Transverse colon (tissue), 4 donors: Measurements from ENCODE around the gene PLEKHA3. TPM values are rescaled to one million over a fixed set of nuclear protein-coding genes. Genes with fewer than 3 reads are reported as not detected.

Source experiments
- DNase-seq: peaks from one replicate; pipeline ENCODE4 v3.0.0-alpha.2; 2019
- H3K27ac ChIP-seq, 4 donors: fragments of 200-600 bp; sonication (generic); 2 replicates each; pipeline ENCODE4 v1.5.1; 2016 to 2018; ENCODE audit warnings: inconsistent platforms in 4 of 4
- H3K27me3 ChIP-seq: fragments of 200-600 bp; sonication (generic); 2 replicates; pipeline ENCODE4 v1.5.1; 2017; ENCODE audit warnings: inconsistent platforms
- H3K36me3 ChIP-seq, 4 donors: fragments of 200-600 bp; sonication (generic); 2 replicates each; pipeline ENCODE4 v1.5.1; 2017 to 2019; ENCODE audit warnings: inconsistent platforms in 4 of 4
- H3K4me1 ChIP-seq, 4 donors: fragments of 200-600 bp; sonication (generic); 2 replicates each; pipeline ENCODE4 v1.5.1; 2017 to 2020; ENCODE audit warnings: inconsistent platforms in 4 of 4
- H3K4me3 ChIP-seq, 4 donors: fragments of 200-600 bp; sonication (generic); 1 replicate in 1 of 4; 2 replicates in 3 of 4; pipeline versions ENCODE4 v1.5.1 to v1.6.1; 2017 to 2019; ENCODE audit warnings: inconsistent platforms in 4 of 4
- H3K9me3 ChIP-seq, 2 donors: fragments of 200-600 bp; sonication (generic); 2 replicates each; pipeline ENCODE4 v1.5.1; 2017 to 2019; ENCODE audit warnings: inconsistent platforms in 2 of 2
- CTCF ChIP-seq, 5 experiments: fragments of 200-600 bp in 3 of 5; fragments of 450-650 bp in 2 of 5; sonication (generic) in 3 of 5; IDR thresholded peaks; 1 replicate in 2 of 5; 2 replicates in 3 of 5; pipeline ENCODE4 v1.5.1; 2016 to 2017; ENCODE audit warnings: antibody characterized with exemption in 5 of 5, inconsistent platforms in 3 of 5, mild to moderate bottlenecking in 2 of 5, moderate library complexity in 1 of 5
- EP300 ChIP-seq: sonication (generic); formaldehyde crosslinking; IDR thresholded peaks from one replicate; pipeline ENCODE4 v1.6.1; 2017; ENCODE audit warnings: antibody characterized with exemption, low read depth
- POLR2A ChIP-seq: fragments of 450-650 bp; IDR thresholded peaks from one replicate; pipeline ENCODE4 v1.6.1; 2016; ENCODE audit warnings: antibody characterized with exemption, mild to moderate bottlenecking, moderate library complexity
- POLR2AphosphoS5 ChIP-seq, 3 donors: sonication (generic); formaldehyde crosslinking; IDR thresholded peaks; one replicate each; pipeline ENCODE4 v1.6.1; 2016; ENCODE audit warnings: antibody characterized with exemption in 3 of 3
- WGBS, 2 donors: methylation state at CpG; one replicate each; pipeline ENCODE4 v1.1.5; 2018; ENCODE audit warnings: low coverage in 1 of 2; 5-methylcytosine and 5-hydroxymethylcytosine counted together
- in situ Hi-C, 4 donors: fragments of 200-750 bp; cut with MboI; loops; one replicate each; pipeline versions ENCODE4 v1.15.0 to v1.15.1; 2017; ENCODE audit warnings: low sequenced_read_pairs in 3 of 4, low pct_ligation_motif_present in 1 of 4, low pct_unique_long_range_greater_than_20kb in 1 of 4
- intact Hi-C: fragments of 100-400 bp; cut with DNase I; formaldehyde crosslinking; loops from one replicate; pipeline ENCODE4 v1.15.1; 2023; ENCODE audit warnings: low total_unique reads
- total RNA-seq, 4 donors: library from RNA; depleted of rRNA; stranded (reverse); fragments of >200 nt; gene quantifications; one replicate each; pipeline ENCODE4 v1.1.0, GENCODE V29; 2016

Gene PLEKHA3
- 10 to 100 TPM in 3 of 4 donors, 1 to 10 TPM in 1; 8.2 to 83.2 (median 11.0) TPM for total RNA-seq

DNA sequence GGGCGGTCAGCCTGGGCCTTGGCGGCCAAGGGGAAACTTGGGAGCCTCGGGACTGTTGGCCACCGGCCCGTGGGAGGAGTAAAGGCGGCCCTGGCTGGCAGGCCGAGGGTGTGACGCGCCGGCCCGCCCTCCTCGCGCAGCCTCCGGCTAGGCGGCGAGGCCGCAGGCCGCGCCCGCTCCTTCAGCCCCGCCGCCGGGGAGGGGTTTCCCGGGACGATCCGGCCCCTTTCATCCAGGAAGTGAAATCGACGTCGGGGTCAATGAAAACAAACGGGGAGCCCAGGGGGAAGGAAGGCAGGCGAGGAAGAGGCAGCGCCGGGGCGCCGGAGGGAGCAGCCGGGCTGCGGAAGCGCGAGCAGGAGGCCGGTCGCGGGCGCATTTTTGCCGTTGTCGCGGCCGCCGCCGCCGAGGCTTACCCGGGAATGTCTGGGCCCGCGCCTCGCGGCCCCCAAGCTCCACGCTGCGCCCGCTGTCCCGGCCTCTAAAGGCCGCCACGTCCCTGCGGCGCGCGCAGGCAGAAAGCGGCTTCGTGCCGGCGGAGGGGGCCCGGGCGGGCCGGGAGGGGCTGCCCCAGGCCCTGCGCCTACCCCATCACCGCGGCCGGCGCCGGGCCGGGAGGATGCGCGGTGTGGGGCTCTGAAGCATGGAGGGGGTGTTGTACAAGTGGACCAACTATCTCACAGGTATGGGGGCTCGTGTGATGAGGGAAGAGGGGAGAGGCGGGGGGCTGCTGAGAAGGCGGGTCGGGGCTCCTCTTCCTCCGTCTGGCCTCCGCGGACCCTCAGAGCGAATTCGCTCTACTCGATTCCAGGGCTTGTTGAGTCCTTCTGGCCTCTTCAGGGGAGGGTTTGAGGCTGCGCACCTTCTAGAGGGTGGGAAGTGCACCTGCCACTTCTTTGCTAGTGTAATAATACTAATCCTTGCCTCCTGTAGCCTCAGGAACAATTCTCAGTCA lies at the start of gene PLEKHA3:
Gene PLEKHA3, plus strand, starts transcription at position 231 of the 955 bp plus-strand sequence. Its CDS starts 413 bp downstream, at position 644.
- intact Hi-C loops (loop anchor here (10.0 kb wide), 1 partner anchor 344 kb away; no protein-coding TSS in a partner anchor), in situ Hi-C loops (no loop called here)
- Histone ChIP-seq H3K4me1 (peaks cover 18 to 62% (median 42%) of the 10 kb centered on the region in 4 donors), H3K27ac (peak within 1 kb of the TSS; percentile 94 to 98 (median 97)), H3K9me3 (no peaks in the 10 kb centered on the region), H3K27me3 (no peaks in the 10 kb centered on the region), H3K4me3 (peak within 1 kb of the TSS; percentile 77 to 94 (median 82)), H3K36me3 (no peaks in the 10 kb centered on the region)
- DNase-seq, result peak; percentile 95
- 1% methylated on average over 44 of the region's 92 CpGs; no CpG with 5 or more reads in 1 of the 2 donors for WGBS, 2 donors
- TF ChIP-seq CTCF (IDR thresholded peaks at IDR 0.05), result no peak
- no peak for TF ChIP-seq EP300
- TF ChIP-seq POLR2A, result peak; percentile 87
- TF ChIP-seq POLR2AphosphoS5 (IDR thresholded peaks at IDR 0.05), result peak; percentile 84 to 91 (median 88)

- TF ChIP-seq EP300 (no peak), POLR2A (no peak), CTCF (IDR thresholded peaks at IDR 0.05) (no peak), POLR2AphosphoS5 (IDR thresholded peaks at IDR 0.05) (no peak)
- no peak overlapping the region for H3K4me3 ChIP-seq
- H3K4me1 ChIP-seq, result no peaks in the 10 kb centered on the region
- H3K27ac ChIP-seq, result no peak overlapping the region
- H3K27me3 ChIP-seq, result no peaks in the 10 kb centered on the region
- WGBS, 2 donors, result 94 to 99% methylated on average over 2 of the region's 2 CpGs
- H3K36me3 ChIP-seq, result peaks cover 0 to 81% (median 37%) of the 10 kb centered on the region in 4 donors
- DNase-seq, result no peak
- intact Hi-C loops (no loop called here), in situ Hi-C loops (no loop called here)
- H3K9me3 ChIP-seq, result no peaks in the 10 kb centered on the region
Observed at GRCh38 chr2:178436662-178437061, 43.6 kb upstream of the PLEKHA3 start.

GRCh38 chr2:178441426-178441825 lies 38.8 kb upstream of the PLEKHA3 start:
- H3K36me3 ChIP-seq, result peaks cover 0 to 74% (median 34%) of the 10 kb centered on the region in 4 donors
- WGBS, 2 donors, result 87 to 90% methylated on average over 2 of the region's 2 CpGs
- H3K27ac ChIP-seq, result no peak overlapping the region
- in situ Hi-C loops, result no loop called here
- TF ChIP-seq POLR2AphosphoS5 (IDR thresholded peaks at IDR 0.05) (no peak), CTCF (IDR thresholded peaks at IDR 0.05) (no peak), EP300 (no peak), POLR2A (no peak)
- H3K27me3 ChIP-seq, result no peaks in the 10 kb centered on the region
- intact Hi-C loops, result no loop called here
- no peaks in the 10 kb centered on the region for H3K9me3 ChIP-seq
- H3K4me1 ChIP-seq, result no peaks in the 10 kb centered on the region
- H3K4me3 ChIP-seq, result no peak overlapping the region
- no peak for DNase-seq

GRCh38 chr2:178448968-178449661 lies 31.1 kb upstream of the PLEKHA3 start:
- no peak for TF ChIP-seq CTCF (IDR thresholded peaks at IDR 0.05)
- TF ChIP-seq POLR2AphosphoS5 (IDR thresholded peaks at IDR 0.05), result no peak
- TF ChIP-seq POLR2A, result no peak
- no peak for TF ChIP-seq EP300
- H3K27me3 ChIP-seq, result no peaks in the 10 kb centered on the region
- H3K4me1 ChIP-seq, result peaks cover 6 to 31% (median 22%) of the 10 kb centered on the region in 4 donors
- peak overlapping the region in 2 of 4 donors; percentile 73 to 99 for H3K4me3 ChIP-seq
- peaks cover 0 to 26% (median 7%) of the 10 kb centered on the region in 4 donors for H3K36me3 ChIP-seq
- peak overlapping the region in 3 of 4 donors; percentile 95 to 100 (median 96) for H3K27ac ChIP-seq
- no peaks in the 10 kb centered on the region for H3K9me3 ChIP-seq
- 51 to 86% methylated on average over 4 of the region's 4 CpGs for WGBS, 2 donors
- DNase-seq, result no peak
- intact Hi-C loops (loop anchor here (5.0 kb wide), 1 partner anchor 667 kb away; no protein-coding TSS in a partner anchor), in situ Hi-C loops (no loop called here)
